Natural killer cell (primary cell): Measurements from ENCODE around the gene KCNJ10. TPM values are rescaled to one million over a fixed set of nuclear protein-coding genes. Genes with fewer than 3 reads are reported as not detected.

Source experiments
- ATAC-seq, 3 donors: fragments of 150-1000 bp in 2 of 3; fragments of 200-7000 bp in 1 of 3; cut with Tn5 transposase; 1 replicate in 1 of 3; 2 replicates in 2 of 3; pipeline ENCODE4 v1.10.0; 2021; ENCODE audit warnings: mild to moderate bottlenecking in 2 of 3, moderate library complexity in 2 of 3
- DNase-seq, 2 donors: peaks; one replicate each; pipeline versions ENCODE4 v3.0.0 to v3.0.0-alpha.2; 2013 to 2021; ENCODE audit warnings: mixed read lengths in 1 of 2
- H3K27ac ChIP-seq: one replicate; pipeline ENCODE4 v1.5.1; 2013; ENCODE audit warnings: mild to moderate bottlenecking, low read length
- H3K27me3 ChIP-seq: one replicate; pipeline ENCODE4 v1.6.1; 2013; ENCODE audit warnings: low read length; ENCODE audit not compliant: control insufficient read depth, insufficient read depth
- H3K36me3 ChIP-seq: one replicate; pipeline ENCODE4 v1.6.1; 2013; ENCODE audit warnings: low read length; ENCODE audit not compliant: control insufficient read depth, insufficient read depth
- H3K4me1 ChIP-seq: one replicate; pipeline ENCODE4 v1.6.1; 2013; ENCODE audit warnings: low read length; ENCODE audit not compliant: control insufficient read depth, insufficient read depth
- H3K4me3 ChIP-seq: one replicate; pipeline ENCODE4 v1.5.1; 2013; ENCODE audit warnings: low read length
- H3K9me3 ChIP-seq: one replicate; pipeline ENCODE4 v1.6.1; 2013; ENCODE audit warnings: low read length; ENCODE audit not compliant: control insufficient read depth, insufficient read depth
- H3K27ac Mint-ChIP-seq, 2 donors: one replicate each; pipeline ENCODE4 v1.8.0; 2022; ENCODE audit warnings: mild to moderate bottlenecking in 2 of 2, mixed read lengths in 2 of 2, moderate library complexity in 1 of 2
- H3K27me3 Mint-ChIP-seq, 2 donors: one replicate each; pipeline ENCODE4 v1.8.0; 2022; ENCODE audit warnings: low read depth in 2 of 2, mixed read lengths in 2 of 2
- H3K36me3 Mint-ChIP-seq: one replicate; pipeline ENCODE4 v1.8.0; 2022; ENCODE audit warnings: mixed read lengths
- H3K4me1 Mint-ChIP-seq, 2 donors: one replicate each; pipeline ENCODE4 v1.8.0; 2022; ENCODE audit warnings: mixed read lengths in 2 of 2
- H3K4me3 Mint-ChIP-seq: one replicate; pipeline ENCODE4 v1.8.0; 2022; ENCODE audit warnings: mild to moderate bottlenecking, moderate library complexity, mixed read lengths
- H3K9me3 Mint-ChIP-seq, 2 donors: one replicate each; pipeline ENCODE4 v1.8.0; 2022; ENCODE audit warnings: mixed read lengths in 2 of 2
- CTCF ChIP-seq: fragments of 200-600 bp; IDR thresholded peaks from one replicate; pipeline ENCODE4 v1.8.0; 2022; ENCODE audit warnings: antibody characterized with exemption
- WGBS: methylation state at CpG from one replicate; pipeline ENCODE4 v1.1.7; 2013; ENCODE audit warnings: missing lambda C conversion rate; ENCODE audit not compliant: insufficient coverage; 5-methylcytosine and 5-hydroxymethylcytosine counted together
- intact Hi-C: fragments of 100-400 bp; cut with micrococcal nuclease; formaldehyde crosslinking; loops from one replicate; pipeline ENCODE4 v1.14.2; 2022
- total RNA-seq, 4 donors: library from RNA; stranded (reverse); fragments of 120-200 nt in 1 of 4; gene quantifications; one replicate each; pipeline versions ENCODE4 v1.2.3 to v1.2.4, GENCODE V29; 2013 to 2022

KCNJ10 gene
- total RNA-seq, 3 donors from 2014 or later (not counting 1 experiment from before 2014, with no cell fraction given): not detected

- Mint-ChIP-seq H3K36me3 (no peaks in the 10 kb centered on the region), H3K4me1 (no peaks in the 10 kb centered on the region), H3K9me3 (no peaks in the 10 kb centered on the region), H3K27me3 (peaks cover 0 to 10% of the 10 kb centered on the region in 2 donors), H3K27ac (no peak overlapping the region), H3K4me3 (no peak overlapping the region)
- intact Hi-C loops: no loop called here
- H3K4me1 ChIP-seq: no peaks in the 10 kb centered on the region
- no peak overlapping the region for H3K27ac ChIP-seq
- TF ChIP-seq CTCF: no peak
- H3K27me3 ChIP-seq: no peaks in the 10 kb centered on the region
- DNase-seq (no peak), ATAC-seq (no peak)
- H3K4me3 ChIP-seq: no peak overlapping the region
- H3K36me3 ChIP-seq: no peaks in the 10 kb centered on the region
- WGBS: 87% methylated on average over 4 of the region's 5 CpGs
- no peaks in the 10 kb centered on the region for H3K9me3 ChIP-seq
Observed at GRCh38 chr1:160021376-160022074, 48.4 kb downstream of the KCNJ10 start.

DNA sequence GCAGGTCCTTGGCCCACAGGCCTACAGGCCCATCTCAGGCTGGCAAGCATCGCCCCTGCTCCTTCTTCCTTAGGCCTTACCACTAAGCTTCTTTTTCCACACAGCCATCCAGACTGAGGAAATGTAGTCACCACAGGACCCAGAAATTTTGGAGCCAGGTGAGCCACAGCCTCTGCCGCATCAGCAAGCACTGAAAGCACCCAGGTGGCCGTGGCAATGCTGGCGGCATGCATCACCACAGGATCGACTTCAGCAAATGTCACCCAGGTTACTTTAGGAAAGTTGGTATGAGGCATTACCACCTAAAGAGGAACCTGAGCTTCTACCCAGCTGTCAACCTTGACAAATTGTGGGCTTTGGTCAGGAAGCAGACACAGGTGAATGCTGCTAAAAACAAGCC is 49.8 kb downstream of the KCNJ10 start:
- no peak overlapping the region for H3K4me3 ChIP-seq

DNA sequence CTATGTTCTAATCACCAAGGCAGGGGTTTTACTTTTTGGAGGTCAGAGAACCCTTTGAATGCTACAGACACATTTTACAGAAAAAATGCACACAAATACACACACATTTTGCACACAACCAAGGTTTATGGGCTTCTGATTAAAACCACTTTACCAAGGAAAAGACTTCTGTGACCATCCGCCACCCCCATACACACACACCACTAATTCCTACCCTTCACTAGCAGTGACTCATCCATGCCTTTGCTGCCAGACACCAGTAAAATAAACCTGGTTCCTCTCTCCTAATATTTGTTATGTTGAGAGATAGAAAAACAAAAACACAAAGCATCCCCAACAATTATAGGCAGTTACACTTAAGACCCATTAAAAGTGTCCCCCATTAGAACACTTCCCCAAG is 51.1 kb downstream of the KCNJ10 start:
- Histone ChIP-seq H3K4me3 (no peak overlapping the region), H3K27ac (no peak overlapping the region), H3K36me3 (no peaks in the 10 kb centered on the region), H3K9me3 (no peaks in the 10 kb centered on the region), H3K27me3 (no peaks in the 10 kb centered on the region), H3K4me1 (no peaks in the 10 kb centered on the region)
- WGBS: 90% methylated on average over 1 of the region's 1 CpG
- Mint-ChIP-seq H3K4me3 (no peak overlapping the region), H3K9me3 (no peaks in the 10 kb centered on the region), H3K27ac (no peak overlapping the region), H3K36me3 (no peaks in the 10 kb centered on the region), H3K27me3 (peaks cover 0 to 10% of the 10 kb centered on the region in 2 donors), H3K4me1 (no peaks in the 10 kb centered on the region)
- TF ChIP-seq CTCF: no peak
- ATAC-seq: no peak
- intact Hi-C loops: no loop called here
- DNase-seq: no peak

More for the DNA sequence above, 49.8 kb downstream of the KCNJ10 start:
- DNase-seq (no peak), ATAC-seq (no peak)
- Histone ChIP-seq H3K4me1 (no peaks in the 10 kb centered on the region), H3K9me3 (no peaks in the 10 kb centered on the region), H3K27ac (no peak overlapping the region), H3K36me3 (no peaks in the 10 kb centered on the region), H3K27me3 (no peaks in the 10 kb centered on the region)
- Mint-ChIP-seq H3K36me3 (no peaks in the 10 kb centered on the region), H3K27ac (no peak overlapping the region), H3K9me3 (no peaks in the 10 kb centered on the region), H3K4me1 (no peaks in the 10 kb centered on the region), H3K27me3 (peaks cover 0 to 10% of the 10 kb centered on the region in 2 donors), H3K4me3 (no peak overlapping the region)
- intact Hi-C loops: no loop called here
- no peak for TF ChIP-seq CTCF
- WGBS: 51% methylated on average over 5 of the region's 5 CpGs

DNA sequence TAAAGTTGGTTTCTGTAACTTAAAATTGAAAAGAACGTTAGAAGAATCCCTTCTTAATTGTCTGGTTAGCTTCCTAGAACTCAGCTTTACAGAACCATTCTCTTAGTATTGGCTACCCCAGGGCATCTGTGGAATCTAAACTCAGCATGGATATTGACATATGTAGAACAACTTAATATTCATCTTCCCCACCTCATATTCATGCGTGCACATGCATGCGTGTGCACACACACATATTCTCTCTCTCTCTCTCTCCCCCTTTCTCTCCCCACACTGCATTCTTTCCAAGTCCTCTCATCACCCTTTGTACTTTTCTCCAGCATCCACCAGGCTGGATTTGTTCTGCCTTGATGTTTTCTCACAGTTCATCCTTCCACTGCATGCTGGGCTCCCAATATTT is 51.6 kb downstream of the KCNJ10 start:
- no peak overlapping the region for H3K27ac ChIP-seq

More for the DNA sequence above, 51.6 kb downstream of the KCNJ10 start:
- no peak overlapping the region for H3K27ac Mint-ChIP-seq
- H3K27me3 ChIP-seq: no peaks in the 10 kb centered on the region
- H3K4me1 Mint-ChIP-seq: no peaks in the 10 kb centered on the region
- 92% methylated on average over 3 of the region's 3 CpGs for WGBS
- H3K4me3 ChIP-seq: no peak overlapping the region
- no peaks in the 10 kb centered on the region for H3K9me3 ChIP-seq
- intact Hi-C loops: no loop called here
- ATAC-seq (no peak), DNase-seq (no peak)
- no peaks in the 10 kb centered on the region for H3K36me3 Mint-ChIP-seq
- H3K36me3 ChIP-seq: no peaks in the 10 kb centered on the region
- peaks cover 0 to 15% of the 10 kb centered on the region in 2 donors for H3K27me3 Mint-ChIP-seq
- TF ChIP-seq CTCF: no peak
- H3K4me3 Mint-ChIP-seq: no peak overlapping the region
- no peaks in the 10 kb centered on the region for H3K4me1 ChIP-seq
- H3K9me3 Mint-ChIP-seq: no peaks in the 10 kb centered on the region
